ENCODE results near the gene CIZ1. TPM values are rescaled to one million over a fixed set of nuclear protein-coding genes. Genes with fewer than 3 reads are reported as not detected.

The CIZ1 gene
- total and polyA plus RNA-seq, 3 donors from 2014 or later = 114 to 159 (median 115) TPM

- intact Hi-C loops (cut with DNase I; ENCODE audit: low total_unique reads) = no loop called here
- no peak for DNase-seq
- no peaks in the 10 kb centered on the region for H3K4me1 ChIP-seq
- WGBS, 2 donors = 88 to 95% methylated on average over 7 to 13 of the region's 13 CpGs
- H3K27ac ChIP-seq = no peak overlapping the region
- H3K9me3 ChIP-seq = no peaks in the 10 kb centered on the region
- no peak overlapping the region for H3K4me3 ChIP-seq
- TF ChIP-seq POLR2A (IDR thresholded peaks at IDR 0.05) = no peak
- no peak for TF ChIP-seq CTCF (IDR thresholded peaks at IDR 0.05)
- H3K27me3 ChIP-seq = no peaks in the 10 kb centered on the region
- H3K36me3 ChIP-seq (ENCODE audit: low read depth, missing control alignments) = no peaks in the 10 kb centered on the region
Observed at GRCh38 chr9:128222880-128223670, 31.7 kb upstream of the CIZ1 start.

- H3K36me3 ChIP-seq (ENCODE audit: low read depth, missing control alignments) = no peaks in the 10 kb centered on the region
- no peak overlapping the region for H3K4me3 ChIP-seq
- DNase-seq = no peak
- H3K4me1 ChIP-seq = no peaks in the 10 kb centered on the region
- no peak for TF ChIP-seq CTCF (IDR thresholded peaks at IDR 0.05)
- TF ChIP-seq POLR2A (IDR thresholded peaks at IDR 0.05) = no peak
- intact Hi-C loops (cut with DNase I; ENCODE audit: low total_unique reads) = no loop called here
- H3K27ac ChIP-seq = no peak overlapping the region
- no peaks in the 10 kb centered on the region for H3K9me3 ChIP-seq
- H3K27me3 ChIP-seq = no peaks in the 10 kb centered on the region
- WGBS, 2 donors = 87 to 91% methylated on average over 10 of the region's 10 CpGs
Observed at GRCh38 chr9:128222026-128222425, 30.7 kb upstream of the CIZ1 start.

GRCh38 chr9:128219831-128220230 lies 28.5 kb upstream of the CIZ1 start:
- no peaks in the 10 kb centered on the region for H3K27me3 ChIP-seq
- TF ChIP-seq CTCF (IDR thresholded peaks at IDR 0.05) (no peak), POLR2A (IDR thresholded peaks at IDR 0.05) (no peak)
- no peaks in the 10 kb centered on the region for H3K9me3 ChIP-seq
- DNase-seq = no peak
- H3K27ac ChIP-seq = no peak overlapping the region
- 78 to 82% methylated on average over 8 to 9 of the region's 9 CpGs for WGBS, 2 donors
- H3K4me3 ChIP-seq = no peak overlapping the region
- intact Hi-C loops (cut with DNase I; ENCODE audit: low total_unique reads) = no loop called here
- H3K4me1 ChIP-seq = no peaks in the 10 kb centered on the region
- no peaks in the 10 kb centered on the region for H3K36me3 ChIP-seq (ENCODE audit: low read depth, missing control alignments)

GRCh38 chr9:128218518-128219389 lies 27.4 kb upstream of the CIZ1 start:
- DNase-seq = peak; percentile 95
- H3K4me1 ChIP-seq = no peaks in the 10 kb centered on the region
- no peaks in the 10 kb centered on the region for H3K9me3 ChIP-seq
- no peaks in the 10 kb centered on the region for H3K36me3 ChIP-seq (ENCODE audit: low read depth, missing control alignments)
- H3K27me3 ChIP-seq = no peaks in the 10 kb centered on the region
- peak overlapping the region in 1 of 2 donors; percentile 9 for H3K4me3 ChIP-seq
- no peak overlapping the region for H3K27ac ChIP-seq
- WGBS, 2 donors = 20 to 32% methylated on average over 26 to 47 of the region's 47 CpGs
- intact Hi-C loops (cut with DNase I; ENCODE audit: low total_unique reads) = no loop called here
- TF ChIP-seq CTCF (IDR thresholded peaks at IDR 0.05) (no peak), POLR2A (IDR thresholded peaks at IDR 0.05) (no peak)
